Osteoblast (primary cell): Measurements from ENCODE around the gene EPHA6. TPM values are rescaled to one million over a fixed set of nuclear protein-coding genes. Genes with fewer than 3 reads are reported as not detected.

Experiments used
- DNase-seq: peaks from one replicate; pipeline ENCODE4 v3.0.0; 2011; ENCODE audit warnings: low spot score, mixed read lengths; ENCODE audit not compliant: insufficient read length; ENCODE audit errors: missing footprints
- H2AFZ ChIP-seq: 2 replicates; pipeline ENCODE4 v1.6.0; 2011; ENCODE audit warnings: mild to moderate bottlenecking, low read length
- H3K27ac ChIP-seq: 2 replicates; pipeline ENCODE4 v1.5.1; 2011; ENCODE audit warnings: mild to moderate bottlenecking, low read depth, low read length, moderate library complexity
- H3K27me3 ChIP-seq: 2 replicates; pipeline ENCODE4 v1.6.0; 2012; ENCODE audit warnings: mild to moderate bottlenecking, control low read depth, inconsistent platforms, low read length, moderate library complexity; ENCODE audit not compliant: insufficient read depth
- H3K36me3 ChIP-seq: 2 replicates; pipeline ENCODE4 v1.5.1; 2011; ENCODE audit warnings: mild to moderate bottlenecking, low read length, control low read depth, moderate library complexity; ENCODE audit not compliant: insufficient read depth
- H3K4me1 ChIP-seq: 2 replicates; pipeline ENCODE4 v1.5.1; 2011; ENCODE audit warnings: mild to moderate bottlenecking, low read length, control low read depth, moderate library complexity; ENCODE audit not compliant: insufficient read depth
- H3K4me2 ChIP-seq: 2 replicates; pipeline ENCODE4 v1.6.0; 2011; ENCODE audit warnings: mild to moderate bottlenecking, low read length; ENCODE audit not compliant: insufficient read depth
- H3K4me3 ChIP-seq: fragments of 200-600 bp; sonication (generic); 3 replicates; pipeline ENCODE4 v1.5.1; 2012; ENCODE audit warnings: mild to moderate bottlenecking, low read length, inconsistent platforms; ENCODE audit not compliant: insufficient read depth
- H3K79me2 ChIP-seq: 2 replicates; pipeline ENCODE4 v1.6.0; 2012; ENCODE audit warnings: mild to moderate bottlenecking, low read length, control low read depth, inconsistent platforms; ENCODE audit not compliant: insufficient read depth
- H3K9me3 ChIP-seq: 2 replicates; pipeline ENCODE4 v1.5.1; 2011; ENCODE audit warnings: low read depth, low read length, control low read depth
- H4K20me1 ChIP-seq: 2 replicates; pipeline ENCODE4 v1.6.0; 2012; ENCODE audit warnings: mild to moderate bottlenecking, low read length, control low read depth; ENCODE audit not compliant: insufficient read depth
- total RNA-seq: library from RNA; depleted of rRNA; stranded (reverse); fragments of >200 nt; gene quantifications from 2 replicates; pipeline ENCODE4 v1.2.3, GENCODE V29; 2012
- TF ChIP-seq, protein P1 (sequence below): IDR thresholded peaks from 2 replicates; pipeline ENCODE4 v1.5.1; 2011; ENCODE audit warnings: mild to moderate bottlenecking, low read depth, low read length, moderate library complexity; ENCODE audit errors: extremely low read depth

EPHA6 gene
- total RNA-seq, 1 donor, result not detected

GRCh38 chr3:97037294-97037943, 223.0 kb downstream of the EPHA6 start:
- no peak for DNase-seq
- TF ChIP-seq, protein P1, sequence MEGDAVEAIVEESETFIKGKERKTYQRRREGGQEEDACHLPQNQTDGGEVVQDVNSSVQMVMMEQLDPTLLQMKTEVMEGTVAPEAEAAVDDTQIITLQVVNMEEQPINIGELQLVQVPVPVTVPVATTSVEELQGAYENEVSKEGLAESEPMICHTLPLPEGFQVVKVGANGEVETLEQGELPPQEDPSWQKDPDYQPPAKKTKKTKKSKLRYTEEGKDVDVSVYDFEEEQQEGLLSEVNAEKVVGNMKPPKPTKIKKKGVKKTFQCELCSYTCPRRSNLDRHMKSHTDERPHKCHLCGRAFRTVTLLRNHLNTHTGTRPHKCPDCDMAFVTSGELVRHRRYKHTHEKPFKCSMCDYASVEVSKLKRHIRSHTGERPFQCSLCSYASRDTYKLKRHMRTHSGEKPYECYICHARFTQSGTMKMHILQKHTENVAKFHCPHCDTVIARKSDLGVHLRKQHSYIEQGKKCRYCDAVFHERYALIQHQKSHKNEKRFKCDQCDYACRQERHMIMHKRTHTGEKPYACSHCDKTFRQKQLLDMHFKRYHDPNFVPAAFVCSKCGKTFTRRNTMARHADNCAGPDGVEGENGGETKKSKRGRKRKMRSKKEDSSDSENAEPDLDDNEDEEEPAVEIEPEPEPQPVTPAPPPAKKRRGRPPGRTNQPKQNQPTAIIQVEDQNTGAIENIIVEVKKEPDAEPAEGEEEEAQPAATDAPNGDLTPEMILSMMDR, result no peak
- Histone ChIP-seq H3K27me3 (no peaks in the 10 kb centered on the region), H2AFZ (no peak overlapping the region), H3K4me3 (no peak overlapping the region), H3K27ac (no peak overlapping the region), H3K4me2 (no peak overlapping the region), H3K9me3 (peaks cover 2% of the 10 kb centered on the region), H3K36me3 (no peaks in the 10 kb centered on the region), H3K4me1 (no peaks in the 10 kb centered on the region), H4K20me1 (no peaks in the 10 kb centered on the region), H3K79me2 (no peaks in the 10 kb centered on the region)

DNA sequence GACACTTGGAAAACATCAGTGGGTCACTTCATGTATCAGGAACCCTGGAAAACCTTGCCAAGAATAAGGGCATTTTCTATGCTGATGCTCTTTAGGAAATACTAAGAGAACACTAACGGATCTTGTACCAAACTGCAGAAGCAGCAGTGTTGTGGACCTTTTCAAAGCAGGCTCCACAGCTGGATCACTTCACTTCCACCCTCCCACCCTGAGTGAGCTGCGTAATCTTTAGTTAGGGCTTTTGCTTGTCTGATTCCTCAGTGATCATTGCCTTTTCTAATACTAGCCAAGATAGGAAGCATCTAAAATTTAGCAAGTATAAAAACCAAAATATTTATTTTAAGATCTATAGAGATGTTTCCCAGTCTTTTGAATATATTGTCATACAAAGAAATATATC, 229.0 kb downstream of the EPHA6 start:
- no peaks in the 10 kb centered on the region for H4K20me1 ChIP-seq
- H2AFZ ChIP-seq, result no peak overlapping the region
- H3K27me3 ChIP-seq, result no peaks in the 10 kb centered on the region
- no peak for DNase-seq
- no peak overlapping the region for H3K27ac ChIP-seq
- H3K4me1 ChIP-seq, result no peaks in the 10 kb centered on the region
- H3K4me2 ChIP-seq, result no peak overlapping the region
- H3K9me3 ChIP-seq, result peaks cover 2% of the 10 kb centered on the region
- H3K4me3 ChIP-seq, result no peak overlapping the region
- H3K79me2 ChIP-seq, result no peaks in the 10 kb centered on the region
- H3K36me3 ChIP-seq, result no peaks in the 10 kb centered on the region
- TF ChIP-seq, protein P1, result no peak

- H3K27me3 ChIP-seq, result no peaks in the 10 kb centered on the region
- no peaks in the 10 kb centered on the region for H3K79me2 ChIP-seq
- no peak overlapping the region for H2AFZ ChIP-seq
- no peak for DNase-seq
- H3K4me2 ChIP-seq, result no peak overlapping the region
- H3K4me3 ChIP-seq, result no peak overlapping the region
- no peaks in the 10 kb centered on the region for H3K4me1 ChIP-seq
- no peak overlapping the region for H3K27ac ChIP-seq
- no peaks in the 10 kb centered on the region for H4K20me1 ChIP-seq
- H3K9me3 ChIP-seq, result peaks cover 3% of the 10 kb centered on the region
- TF ChIP-seq, protein P1, result no peak
- H3K36me3 ChIP-seq, result no peaks in the 10 kb centered on the region
These were observed 243.0 kb downstream of the EPHA6 start for GRCh38 chr3:97057365-97057764.

GRCh38 chr3:97059168-97059567, 244.8 kb downstream of the EPHA6 start:
- Histone ChIP-seq H3K79me2 (no peaks in the 10 kb centered on the region), H3K4me1 (no peaks in the 10 kb centered on the region), H3K27me3 (no peaks in the 10 kb centered on the region), H3K4me3 (no peak overlapping the region), H2AFZ (no peak overlapping the region), H3K27ac (no peak overlapping the region), H3K4me2 (no peak overlapping the region), H4K20me1 (no peaks in the 10 kb centered on the region), H3K9me3 (peaks cover 5% of the 10 kb centered on the region), H3K36me3 (no peaks in the 10 kb centered on the region)
- no peak for DNase-seq
- TF ChIP-seq, protein P1, result no peak
